CD8-positive, alpha-beta memory T cell (primary cell): ENCODE data around the gene GLT6D1. TPM values are rescaled to one million over a fixed set of nuclear protein-coding genes. Genes with fewer than 3 reads are reported as not detected.

Experiments
- CTCF ChIA-PET: fragments of 350-600 bp; sonication (Branson Sonifier 250); formaldehyde crosslinking; loops from one replicate; lab custom pipeline; 2021; ENCODE audit warnings: antibody characterized with exemption; lab: Charles Lee
- POLR2A ChIA-PET: fragments of 350-600 bp; sonication (Branson Sonifier 250); formaldehyde crosslinking; loops from one replicate; lab custom pipeline; 2021; ENCODE audit warnings: antibody characterized with exemption; lab: Charles Lee
- DNase-seq, 5 donors: peaks; one replicate each; pipeline versions ENCODE4 v3.0.0 to v3.0.0-alpha.2; 2020 to 2022; ENCODE audit warnings: mixed read lengths in 1 of 5
- H3K27ac ChIP-seq: one replicate; pipeline ENCODE4 v1.7.0; 2013; ENCODE audit warnings: low read depth, mild to moderate bottlenecking, low read length, moderate library complexity
- H3K27me3 ChIP-seq: 2 replicates; pipeline ENCODE4 v1.7.0; 2013; ENCODE audit warnings: low read length, mild to moderate bottlenecking; ENCODE audit not compliant: insufficient read depth, poor library complexity, severe bottlenecking
- H3K36me3 ChIP-seq: 2 replicates; pipeline ENCODE4 v1.7.0; 2013; ENCODE audit warnings: mild to moderate bottlenecking, low read length, moderate library complexity; ENCODE audit not compliant: insufficient read depth
- H3K4me1 ChIP-seq: 2 replicates; pipeline ENCODE4 v1.7.0; 2013; ENCODE audit warnings: mild to moderate bottlenecking, low read length, moderate library complexity; ENCODE audit not compliant: insufficient read depth
- H3K4me3 ChIP-seq: 2 replicates; pipeline ENCODE4 v1.7.0; 2013; ENCODE audit warnings: mild to moderate bottlenecking, low read length
- H3K9me3 ChIP-seq: 2 replicates; pipeline ENCODE4 v1.7.0; 2013; ENCODE audit warnings: mild to moderate bottlenecking, low read length
- H3K27ac Mint-ChIP-seq, 8 donors: one replicate each; pipeline ENCODE4 v1.8.0; 2020 to 2021; ENCODE audit warnings: mixed read lengths in 8 of 8, mild to moderate bottlenecking in 6 of 8, inconsistent platforms in 3 of 8, moderate library complexity in 3 of 8
- H3K27me3 Mint-ChIP-seq, 2 donors: one replicate each; pipeline ENCODE4 v1.8.0; 2020 to 2021; ENCODE audit warnings: mixed read lengths in 2 of 2, mild to moderate bottlenecking in 1 of 2, moderate library complexity in 1 of 2
- H3K36me3 Mint-ChIP-seq, 3 donors: one replicate each; pipeline ENCODE4 v1.8.0; 2020 to 2021; ENCODE audit warnings: mixed read lengths in 3 of 3, inconsistent platforms in 1 of 3, mild to moderate bottlenecking in 1 of 3
- H3K4me1 Mint-ChIP-seq, 3 donors: one replicate each; pipeline ENCODE4 v1.8.0; 2020 to 2021; ENCODE audit warnings: mixed read lengths in 3 of 3, inconsistent platforms in 1 of 3, mild to moderate bottlenecking in 1 of 3
- H3K4me3 Mint-ChIP-seq, 7 donors: one replicate each; pipeline ENCODE4 v1.8.0; 2020 to 2021; ENCODE audit warnings: mixed read lengths in 7 of 7, mild to moderate bottlenecking in 6 of 7, moderate library complexity in 4 of 7, inconsistent platforms in 2 of 7
- H3K9me3 Mint-ChIP-seq, 5 donors: one replicate each; pipeline ENCODE4 v1.8.0; 2020 to 2022; ENCODE audit warnings: mixed read lengths in 5 of 5, mild to moderate bottlenecking in 3 of 5, moderate library complexity in 2 of 5, inconsistent platforms in 1 of 5
- polyA plus RNA-seq: library from polyadenylated mRNA; unstranded; fragments of 300-500 nt; fragmentation: Illumina TruSeq; gene quantifications from one replicate; pipeline ENCODE4 v1.2.3, GENCODE V29; 2021
- total RNA-seq, 2 experiments: library from RNA; stranded (reverse); gene quantifications; one replicate each; pipeline ENCODE4 v1.2.3, GENCODE V29; 2021

GLT6D1 gene
- total and polyA plus RNA-seq, 3 experiments from 2014 or later: not detected

- no peak overlapping the region for H3K4me3 ChIP-seq
- Mint-ChIP-seq H3K9me3 (peaks cover 13 to 26% (median 19%) of the 10 kb centered on the region in 5 donors), H3K4me3 (no peak overlapping the region), H3K36me3 (no peaks in the 10 kb centered on the region), H3K4me1 (no peaks in the 10 kb centered on the region), H3K27me3 (peaks cover 2 to 6% of the 10 kb centered on the region in 2 donors), H3K27ac (no peak overlapping the region)
- CTCF ChIA-PET: no interaction called here
- no peak overlapping the region for H3K27ac ChIP-seq
- no peaks in the 10 kb centered on the region for H3K4me1 ChIP-seq
- POLR2A ChIA-PET: no interaction called here
- no peaks in the 10 kb centered on the region for H3K27me3 ChIP-seq
- no peak for DNase-seq
- H3K9me3 ChIP-seq: no peaks in the 10 kb centered on the region
- no peaks in the 10 kb centered on the region for H3K36me3 ChIP-seq
These were observed 15.1 kb downstream of the GLT6D1 start for GRCh38 chr9:135624282-135624681.

GRCh38 chr9:135622415-135623020 lies 16.8 kb downstream of the GLT6D1 start:
- no peak overlapping the region for H3K4me3 Mint-ChIP-seq

GRCh38 chr9:135620558-135620957 lies 18.8 kb downstream of the GLT6D1 start:
- CTCF ChIA-PET: no interaction called here

More at GRCh38 chr9:135622415-135623020, 16.8 kb downstream of the GLT6D1 start:
- no peaks in the 10 kb centered on the region for H3K4me1 ChIP-seq
- CTCF ChIA-PET: no interaction called here
- no peak overlapping the region for H3K4me3 ChIP-seq
- no peak overlapping the region for H3K27ac ChIP-seq
- Mint-ChIP-seq H3K27ac (no peak overlapping the region), H3K9me3 (peaks cover 2 to 14% (median 11%) of the 10 kb centered on the region in 5 donors), H3K27me3 (peaks cover 2 to 11% of the 10 kb centered on the region in 2 donors), H3K4me1 (no peaks in the 10 kb centered on the region), H3K36me3 (no peaks in the 10 kb centered on the region)
- no peaks in the 10 kb centered on the region for H3K27me3 ChIP-seq
- H3K9me3 ChIP-seq: no peaks in the 10 kb centered on the region
- no peaks in the 10 kb centered on the region for H3K36me3 ChIP-seq
- POLR2A ChIA-PET: no interaction called here
- no peak for DNase-seq

GRCh38 chr9:135619599-135619886 lies 19.8 kb downstream of the GLT6D1 start:
- no peaks in the 10 kb centered on the region for H3K9me3 Mint-ChIP-seq
- no peak overlapping the region for H3K4me3 ChIP-seq
- no peak for DNase-seq
- no peaks in the 10 kb centered on the region for H3K36me3 Mint-ChIP-seq
- H3K9me3 ChIP-seq: no peaks in the 10 kb centered on the region
- H3K27ac Mint-ChIP-seq: no peak overlapping the region
- ChIA-PET CTCF (no interaction called here), POLR2A (no interaction called here)
- H3K4me1 ChIP-seq: no peaks in the 10 kb centered on the region
- no peaks in the 10 kb centered on the region for H3K27me3 ChIP-seq
- H3K4me3 Mint-ChIP-seq: no peak overlapping the region
- H3K4me1 Mint-ChIP-seq: no peaks in the 10 kb centered on the region
- H3K27ac ChIP-seq: no peak overlapping the region
- no peaks in the 10 kb centered on the region for H3K36me3 ChIP-seq
- H3K27me3 Mint-ChIP-seq: peaks cover 3 to 12% of the 10 kb centered on the region in 2 donors

More at GRCh38 chr9:135620558-135620957, 18.8 kb downstream of the GLT6D1 start:
- no peaks in the 10 kb centered on the region for H3K9me3 ChIP-seq
- H3K27me3 Mint-ChIP-seq: peaks cover 3 to 10% of the 10 kb centered on the region in 2 donors
- no peak overlapping the region for H3K4me3 Mint-ChIP-seq
- POLR2A ChIA-PET: no interaction called here
- H3K4me1 ChIP-seq: no peaks in the 10 kb centered on the region
- no peak overlapping the region for H3K4me3 ChIP-seq
- no peaks in the 10 kb centered on the region for H3K36me3 Mint-ChIP-seq
- DNase-seq: no peak
- no peaks in the 10 kb centered on the region for H3K36me3 ChIP-seq
- H3K27ac Mint-ChIP-seq: no peak overlapping the region
- no peaks in the 10 kb centered on the region for H3K27me3 ChIP-seq
- no peaks in the 10 kb centered on the region for H3K4me1 Mint-ChIP-seq
- H3K27ac ChIP-seq: no peak overlapping the region
- no peaks in the 10 kb centered on the region for H3K9me3 Mint-ChIP-seq

GRCh38 chr9:135618866-135619598 lies 20.3 kb downstream of the GLT6D1 start:
- Mint-ChIP-seq H3K4me3 (no peak overlapping the region), H3K27ac (no peak overlapping the region), H3K36me3 (no peaks in the 10 kb centered on the region), H3K9me3 (no peaks in the 10 kb centered on the region), H3K27me3 (peaks cover 3 to 12% of the 10 kb centered on the region in 2 donors), H3K4me1 (no peaks in the 10 kb centered on the region)
- Histone ChIP-seq H3K36me3 (no peaks in the 10 kb centered on the region), H3K27ac (no peak overlapping the region), H3K4me1 (no peaks in the 10 kb centered on the region), H3K4me3 (no peak overlapping the region), H3K27me3 (no peaks in the 10 kb centered on the region), H3K9me3 (no peaks in the 10 kb centered on the region)
- DNase-seq: no peak
- CTCF ChIA-PET: no interaction called here
- POLR2A ChIA-PET: no interaction called here

GRCh38 chr9:135617991-135618411 lies 21.3 kb downstream of the GLT6D1 start:
- Mint-ChIP-seq H3K9me3 (no peaks in the 10 kb centered on the region), H3K4me3 (no peak overlapping the region), H3K4me1 (no peaks in the 10 kb centered on the region), H3K27ac (no peak overlapping the region), H3K36me3 (no peaks in the 10 kb centered on the region), H3K27me3 (peaks cover 5 to 14% of the 10 kb centered on the region in 2 donors)
- Histone ChIP-seq H3K4me1 (no peaks in the 10 kb centered on the region), H3K9me3 (no peaks in the 10 kb centered on the region), H3K36me3 (no peaks in the 10 kb centered on the region), H3K27me3 (no peaks in the 10 kb centered on the region), H3K4me3 (no peak overlapping the region), H3K27ac (no peak overlapping the region)
- ChIA-PET POLR2A (no interaction called here), CTCF (no interaction called here)
- DNase-seq: no peak

GRCh38 chr9:135617538-135617900 lies 21.8 kb downstream of the GLT6D1 start:
- ChIA-PET POLR2A (no interaction called here), CTCF (interaction anchor here (0.8 kb wide), 1 partner anchor 17 kb away, joined by 3 read pairs; no protein-coding TSS in a partner anchor)
- H3K9me3 Mint-ChIP-seq: no peaks in the 10 kb centered on the region
- no peak for DNase-seq
- H3K4me3 Mint-ChIP-seq: no peak overlapping the region
- Histone ChIP-seq H3K27ac (no peak overlapping the region), H3K4me3 (no peak overlapping the region), H3K36me3 (no peaks in the 10 kb centered on the region), H3K9me3 (no peaks in the 10 kb centered on the region), H3K27me3 (no peaks in the 10 kb centered on the region), H3K4me1 (no peaks in the 10 kb centered on the region)
- H3K27me3 Mint-ChIP-seq: peaks cover 5 to 15% of the 10 kb centered on the region in 2 donors
- H3K36me3 Mint-ChIP-seq: no peaks in the 10 kb centered on the region
- H3K27ac Mint-ChIP-seq: no peak overlapping the region
- H3K4me1 Mint-ChIP-seq: no peaks in the 10 kb centered on the region

GRCh38 chr9:135616619-135617537 lies 22.5 kb downstream of the GLT6D1 start:
- no peak for DNase-seq
- no peaks in the 10 kb centered on the region for H3K36me3 Mint-ChIP-seq
- ChIA-PET POLR2A (no interaction called here), CTCF (interaction anchor here (0.8 kb wide), 1 partner anchor 17 kb away, joined by 3 read pairs; no protein-coding TSS in a partner anchor)
- no peaks in the 10 kb centered on the region for H3K4me1 Mint-ChIP-seq
- Histone ChIP-seq H3K4me3 (no peak overlapping the region), H3K36me3 (no peaks in the 10 kb centered on the region), H3K4me1 (no peaks in the 10 kb centered on the region), H3K27ac (no peak overlapping the region), H3K9me3 (no peaks in the 10 kb centered on the region), H3K27me3 (no peaks in the 10 kb centered on the region)
- H3K4me3 Mint-ChIP-seq: no peak overlapping the region
- H3K27ac Mint-ChIP-seq: no peak overlapping the region
- peaks cover 5 to 19% of the 10 kb centered on the region in 2 donors for H3K27me3 Mint-ChIP-seq
- H3K9me3 Mint-ChIP-seq: no peaks in the 10 kb centered on the region
